Esophagus muscularis mucosa (tissue), 4 donors: ENCODE data around the gene NEUROG2. TPM values are rescaled to one million over a fixed set of nuclear protein-coding genes. Genes with fewer than 3 reads are reported as not detected.

Source experiments
- DNase-seq: peaks from one replicate; pipeline ENCODE4 v3.0.0-alpha.2; 2017; ENCODE audit errors: extremely low spot score
- H3K27ac ChIP-seq, 4 donors: fragments of 200-600 bp; sonication (generic); replicated peaks in 1 of 4; 1 replicate in 3 of 4; 2 replicates in 1 of 4; pipeline ENCODE4 v1.5.1; 2016 to 2019; ENCODE audit warnings: mild to moderate bottlenecking in 1 of 4
- H3K27me3 ChIP-seq, 4 donors: fragments of 200-600 bp; sonication (generic); one replicate each; pipeline versions ENCODE4 v1.5.1 to v1.6.0; 2016 to 2019
- H3K36me3 ChIP-seq, 4 donors: fragments of 200-600 bp; sonication (generic); one replicate each; pipeline ENCODE4 v1.5.1; 2016 to 2019
- H3K4me1 ChIP-seq, 4 donors: fragments of 200-600 bp; sonication (generic); one replicate each; pipeline ENCODE4 v1.5.1; 2016 to 2019
- H3K4me3 ChIP-seq, 4 donors: fragments of 200-600 bp; sonication (generic); 1 replicate in 2 of 4; 2 replicates in 2 of 4; pipeline ENCODE4 v1.5.1; 2016 to 2019; ENCODE audit warnings: mild to moderate bottlenecking in 4 of 4, moderate library complexity in 1 of 4
- H3K9me3 ChIP-seq, 4 donors: fragments of 200-600 bp; sonication (generic); 1 replicate in 3 of 4; 2 replicates in 1 of 4; pipeline ENCODE4 v1.5.1; 2016 to 2019
- CTCF ChIP-seq, 3 experiments: fragments of 200-600 bp in 2 of 3; fragments of 450-650 bp in 1 of 3; sonication (generic) in 2 of 3; IDR thresholded peaks; one replicate each; pipeline ENCODE4 v1.5.1; 2017 to 2019; ENCODE audit warnings: antibody characterized with exemption in 3 of 3, mild to moderate bottlenecking in 2 of 3, moderate library complexity in 1 of 3
- EP300 ChIP-seq: sonication (generic); formaldehyde crosslinking; IDR thresholded peaks from one replicate; pipeline ENCODE4 v1.6.1; 2017; ENCODE audit warnings: antibody characterized with exemption
- POLR2A ChIP-seq: fragments of 450-650 bp; IDR thresholded peaks from one replicate; pipeline ENCODE4 v1.6.1; 2017; ENCODE audit warnings: antibody characterized with exemption, moderate library complexity, mild to moderate bottlenecking, low read depth
- POLR2AphosphoS5 ChIP-seq, 2 donors: sonication (generic); formaldehyde crosslinking; IDR thresholded peaks; one replicate each; pipeline ENCODE4 v1.6.1; 2017; ENCODE audit warnings: antibody characterized with exemption in 2 of 2
- WGBS: methylation state at CpG from one replicate; pipeline ENCODE4 v1.1.5; 2018; 5-methylcytosine and 5-hydroxymethylcytosine counted together
- intact Hi-C: fragments of 100-400 bp; cut with DNase I; formaldehyde crosslinking; loops from one replicate; pipeline ENCODE4 v1.15.1; 2023
- total RNA-seq, 4 donors: library from RNA; depleted of rRNA; stranded (reverse); fragments of >200 nt; gene quantifications; one replicate each; pipeline versions ENCODE4 v1.1.0 to v1.2.1, GENCODE V29; 2016

NEUROG2 gene
- total RNA-seq, 4 donors from 2014 or later: not detected

GRCh38 chr4:112532267-112532666 is 16.3 kb upstream of the NEUROG2 start:
- H3K4me1 ChIP-seq: no peaks in the 10 kb centered on the region
- H3K4me3 ChIP-seq: no peak overlapping the region
- H3K36me3 ChIP-seq: no peaks in the 10 kb centered on the region
- peaks cover 0 to 16% (median 0%) of the 10 kb centered on the region in 4 donors for H3K27me3 ChIP-seq
- intact Hi-C loops: no loop called here
- TF ChIP-seq POLR2AphosphoS5 (IDR thresholded peaks at IDR 0.05) (no peak), POLR2A (no peak), CTCF (IDR thresholded peaks at IDR 0.05) (no peak), EP300 (no peak)
- no peak overlapping the region for H3K27ac ChIP-seq
- no peak for DNase-seq
- H3K9me3 ChIP-seq: no peaks in the 10 kb centered on the region
- WGBS: 71% methylated on average over 3 of the region's 3 CpGs

GRCh38 chr4:112531146-112531545 is 15.2 kb upstream of the NEUROG2 start:
- H3K27ac ChIP-seq: no peak overlapping the region
- H3K4me1 ChIP-seq: no peaks in the 10 kb centered on the region
- no peak for DNase-seq
- TF ChIP-seq EP300 (no peak), CTCF (IDR thresholded peaks at IDR 0.05) (no peak), POLR2AphosphoS5 (IDR thresholded peaks at IDR 0.05) (no peak), POLR2A (no peak)
- no peaks in the 10 kb centered on the region for H3K9me3 ChIP-seq
- 51% methylated on average over 1 of the region's 1 CpG for WGBS
- H3K27me3 ChIP-seq: peaks cover 0 to 16% (median 0%) of the 10 kb centered on the region in 4 donors
- intact Hi-C loops: no loop called here
- no peaks in the 10 kb centered on the region for H3K36me3 ChIP-seq
- H3K4me3 ChIP-seq: no peak overlapping the region

GRCh38 chr4:112526061-112526460 is 10.1 kb upstream of the NEUROG2 start:
- H3K27me3 ChIP-seq: peaks cover 0 to 63% (median 36%) of the 10 kb centered on the region in 4 donors
- WGBS: 77% methylated on average over 1 of the region's 1 CpG

GRCh38 chr4:112523764-112524505 is 8.0 kb upstream of the NEUROG2 start:
- Histone ChIP-seq H3K36me3 (no peaks in the 10 kb centered on the region), H3K4me1 (peaks cover 12 to 34% (median 27%) of the 10 kb centered on the region in 4 donors), H3K27ac (no peak overlapping the region), H3K4me3 (peak overlapping the region; percentile 36 to 54 (median 42)), H3K9me3 (no peaks in the 10 kb centered on the region), H3K27me3 (peaks cover 0 to 69% (median 57%) of the 10 kb centered on the region in 4 donors)
- TF ChIP-seq CTCF (IDR thresholded peaks at IDR 0.05): peak; percentile 38 to 64 (median 51)
- no peak for TF ChIP-seq POLR2AphosphoS5 (IDR thresholded peaks at IDR 0.05)
- 10% methylated on average over 18 of the region's 46 CpGs for WGBS
- intact Hi-C loops: loop anchor here (5.0 kb wide), 1 partner anchor 197 kb away; no protein-coding TSS in a partner anchor
- DNase-seq: no peak

More at GRCh38 chr4:112526061-112526460, 10.1 kb upstream of the NEUROG2 start:
- Histone ChIP-seq H3K9me3 (no peaks in the 10 kb centered on the region), H3K36me3 (no peaks in the 10 kb centered on the region), H3K27ac (no peak overlapping the region), H3K4me1 (peaks cover 12 to 21% (median 19%) of the 10 kb centered on the region in 4 donors), H3K4me3 (no peak overlapping the region)
- no peak for DNase-seq
- intact Hi-C loops: no loop called here
- TF ChIP-seq POLR2AphosphoS5 (IDR thresholded peaks at IDR 0.05) (no peak), POLR2A (no peak), EP300 (no peak), CTCF (IDR thresholded peaks at IDR 0.05) (no peak)
